Endothelial cell of umbilical vein (primary cell): ENCODE results near the gene IQCN. TPM values are rescaled to one million over a fixed set of nuclear protein-coding genes. Genes with fewer than 3 reads are reported as not detected.

ENCODE experiments used
- BruUV-seq: library from RNA; stranded (reverse); fragments of 400-500 nt; replicated peaks from 2 replicates; lab custom pipeline; 2021; lab: Mats Ljungman, UMichigan
- CTCF ChIA-PET: fragments of 300-600, 350-600 bp; sonication (Branson Sonifier 250); formaldehyde crosslinking; loops from one replicate; lab custom pipeline; 2021; ENCODE audit warnings: antibody characterized with exemption, inconsistent platforms; lab: Charles Lee
- POLR2A ChIA-PET: fragments of 300-600, 350-600 bp; sonication (Branson Sonifier 250); formaldehyde crosslinking; loops from one replicate; lab custom pipeline; 2021; ENCODE audit warnings: antibody characterized with exemption, inconsistent platforms; lab: Charles Lee
- DNase-seq: peaks from one replicate; pipeline ENCODE4 v3.0.0-alpha.2; 2011; ENCODE audit warnings: low read depth, low spot score
- FAIRE-seq: peaks from 2 replicates; lab custom pipeline; 2011; peaks lifted over from hg19 to GRCh38; lab: Jason Lieb, UNC
- H2AFZ ChIP-seq: 2 replicates; pipeline ENCODE4 v1.6.0; 2012; ENCODE audit warnings: low read depth, low read length, control low read depth, inconsistent platforms
- H3K27ac ChIP-seq: 2 replicates; pipeline ENCODE4 v1.5.1; 2011; ENCODE audit warnings: low read depth, mild to moderate bottlenecking, control low read depth, low read length, moderate library complexity; ENCODE audit not compliant: insufficient read depth
- H3K27me3 ChIP-seq, 2 experiments: 2 replicates each; pipeline versions ENCODE4 v1.6.0 to v1.6.1; 2011; ENCODE audit warnings: low read length in 2 of 2, mixed read lengths in 1 of 2; ENCODE audit not compliant: control insufficient read depth in 2 of 2, insufficient read depth in 2 of 2
- H3K36me3 ChIP-seq, 2 experiments: 2 replicates in 1 of 2; 3 replicates in 1 of 2; pipeline ENCODE4 v1.5.1; 2011; ENCODE audit warnings: low read length in 2 of 2, mild to moderate bottlenecking in 1 of 2, moderate library complexity in 1 of 2; ENCODE audit not compliant: control insufficient read depth in 2 of 2, insufficient read depth in 2 of 2; ENCODE audit errors: extremely low read depth in 1 of 2
- H3K4me1 ChIP-seq: 3 replicates; pipeline ENCODE4 v1.5.1; 2011; ENCODE audit warnings: mild to moderate bottlenecking, low read length; ENCODE audit not compliant: control insufficient read depth, insufficient read depth; ENCODE audit errors: extremely low read depth
- H3K4me2 ChIP-seq: 2 replicates; pipeline ENCODE4 v1.6.1; 2011; ENCODE audit warnings: low read length, control low read depth, mixed read lengths; ENCODE audit not compliant: insufficient read depth
- H3K4me3 ChIP-seq, 3 experiments: fragments of 200-600 bp in 1 of 3; sonication (generic), shearing (Covaris generic) in 1 of 3; replicated peaks in 1 of 3; 2 replicates each; pipeline ENCODE4 v1.5.1; 2011 to 2016; ENCODE audit warnings: control low read depth in 3 of 3, low read length in 3 of 3, mild to moderate bottlenecking in 2 of 3, inconsistent platforms in 1 of 3, low read depth in 1 of 3, moderate library complexity in 1 of 3; ENCODE audit not compliant: insufficient read depth in 1 of 3
- H3K79me2 ChIP-seq: 2 replicates; pipeline ENCODE4 v1.6.0; 2012; ENCODE audit warnings: low read length, inconsistent platforms; ENCODE audit not compliant: control insufficient read depth, insufficient read depth
- H3K9ac ChIP-seq: replicated peaks from 2 replicates; pipeline ENCODE3; 2011; ENCODE audit warnings: low read length, control low read depth; ENCODE audit not compliant: insufficient read depth; ENCODE audit errors: extremely low read depth
- H3K9me1 ChIP-seq: replicated peaks from 3 replicates; pipeline ENCODE4 v1.6.0; 2011; ENCODE audit warnings: mild to moderate bottlenecking, low read length; ENCODE audit not compliant: control insufficient read depth, insufficient read depth; ENCODE audit errors: extremely low read depth
- H3K9me3 ChIP-seq: replicated peaks from 2 replicates; pipeline ENCODE4 v1.5.1; 2012; ENCODE audit warnings: low read length, inconsistent platforms; ENCODE audit not compliant: control insufficient read depth, insufficient read depth
- H4K20me1 ChIP-seq: replicated peaks from 2 replicates; pipeline ENCODE3; 2011; ENCODE audit warnings: mild to moderate bottlenecking, low read length; ENCODE audit not compliant: control insufficient read depth, insufficient read depth; ENCODE audit errors: extremely low read depth
- CTCF ChIP-seq, 2 donors: IDR thresholded peaks; 1 replicate in 1 of 2; 2 replicates in 1 of 2; pipeline ENCODE4 v1.5.1; 2011; ENCODE audit warnings: low read length in 2 of 2, mild to moderate bottlenecking in 2 of 2, moderate library complexity in 2 of 2, control low read depth in 1 of 2, inconsistent platforms in 1 of 2, low read depth in 1 of 2; ENCODE audit not compliant: insufficient read depth in 1 of 2; ENCODE audit errors: extremely low read depth in 1 of 2
- EZH2 ChIP-seq: IDR thresholded peaks from 2 replicates; pipeline ENCODE4 v1.6.1; 2012; ENCODE audit warnings: borderline replicate concordance, low read depth, mild to moderate bottlenecking, moderate library complexity, low read length, inconsistent platforms; ENCODE audit not compliant: severe bottlenecking
- FOS ChIP-seq: IDR thresholded peaks from 2 replicates; pipeline ENCODE4 v1.6.1; 2011; ENCODE audit warnings: mild to moderate bottlenecking, low read length, moderate library complexity, borderline replicate concordance; ENCODE audit not compliant: insufficient read depth
- GATA2 ChIP-seq: IDR thresholded peaks from 2 replicates; pipeline ENCODE4 v1.7.0; 2011; ENCODE audit warnings: low read depth, mild to moderate bottlenecking, moderate library complexity, mixed read lengths, low read length; ENCODE audit not compliant: insufficient read length, insufficient read depth
- JUN ChIP-seq: IDR thresholded peaks from 2 replicates; pipeline ENCODE4 v1.6.1; 2011; ENCODE audit warnings: borderline replicate concordance, low read depth; ENCODE audit not compliant: insufficient read length, insufficient read depth
- MAX ChIP-seq: IDR thresholded peaks from 2 replicates; pipeline ENCODE4 v1.6.1; 2011; ENCODE audit not compliant: insufficient read depth, insufficient read length
- MYC ChIP-seq: IDR thresholded peaks from one replicate; pipeline ENCODE4 v1.6.1; 2011; ENCODE audit warnings: mild to moderate bottlenecking, low read depth, low read length
- POLR2A ChIP-seq: IDR thresholded peaks from 2 replicates; pipeline ENCODE4 v1.6.1; 2012; ENCODE audit warnings: low read depth, mild to moderate bottlenecking, control low read depth, low read length
- POLR2AphosphoS5 ChIP-seq: IDR thresholded peaks from 2 replicates; pipeline ENCODE4 v1.6.1; 2012; ENCODE audit warnings: low read depth, mild to moderate bottlenecking, control low read depth, low read length, moderate library complexity; ENCODE audit not compliant: insufficient read depth
- dilution Hi-C: fragments of 300-500 bp; cut with MboI; formaldehyde crosslinking; loops from one replicate; pipeline ENCODE4 v1.15.0; 2019; ENCODE audit warnings: low sequenced_read_pairs; ENCODE audit not compliant: extremely low pct_ligation_motif_present
- intact Hi-C: fragments of 100-400 bp; cut with micrococcal nuclease; formaldehyde crosslinking; loops from one replicate; pipeline ENCODE4 v1.10.0; 2022
- polyA plus RNA-seq, 4 experiments: library from polyadenylated mRNA; depleted of rRNA in 3 of 4; stranded (reverse) in 3 of 4; unstranded in 1 of 4; fragments of >200 nt; gene quantifications; 2 replicates each; pipeline versions ENCODE4 v1.2.1 to v1.2.3, GENCODE V29; 2011 to 2012; ENCODE audit warnings: missing spikeins in 1 of 4
- total RNA-seq: library from RNA; stranded (reverse); gene quantifications from 2 replicates; pipeline ENCODE4 v1.2.3, GENCODE V29; 2021

The IQCN gene
- total and polyA plus RNA-seq, 2 donors (not counting 3 experiments of a cell fraction or from before 2014, with no cell fraction given), result 1.5 to 3.0 TPM

- no peak overlapping the region for H3K4me2 ChIP-seq
- H2AFZ ChIP-seq, result no peak overlapping the region
- TF ChIP-seq JUN, result no peak
- TF ChIP-seq MAX, result no peak
- TF ChIP-seq CTCF (IDR thresholded peaks at IDR 0.05; ENCODE audit: extremely low read depth in 1 of 2, insufficient read depth in 1 of 2, low read depth in 1 of 2, low read length in 2 of 2), result no peak
- no peak for TF ChIP-seq MYC
- TF ChIP-seq FOS, result no peak
- TF ChIP-seq POLR2A, result no peak
- TF ChIP-seq GATA2, result no peak
- TF ChIP-seq EZH2, result no peak
- no peak for TF ChIP-seq POLR2AphosphoS5
- FAIRE-seq, result no peak
- no peaks in the 10 kb centered on the region for H3K4me1 ChIP-seq
- no peaks in the 10 kb centered on the region for H3K79me2 ChIP-seq
- dilution Hi-C loops (no loop called here), intact Hi-C loops (no loop called here)
- no peak for DNase-seq
- peaks cover 0 to 14% of the 10 kb centered on the region in 2 experiments for H3K36me3 ChIP-seq
- ChIA-PET CTCF (interaction anchor here (0.7 to 3.4 kb wide), 6 partner anchors 9 to 156 kb away, joined by 3 to 20 read pairs (median 4); no protein-coding TSS in a partner anchor), POLR2A (interaction anchor here (0.6 kb wide), 3 partner anchors 9 to 57 kb away, joined by 3 to 4 read pairs (median 4); no protein-coding TSS in a partner anchor)
- no peak overlapping the region for H3K9ac ChIP-seq
- H3K27ac ChIP-seq, result no peak overlapping the region
- no TSS peak for BruUV-seq
- H3K27me3 ChIP-seq, result no peaks in the 10 kb centered on the region
- no peaks in the 10 kb centered on the region for H4K20me1 ChIP-seq
- H3K4me3 ChIP-seq, result no peak overlapping the region
- no peaks in the 10 kb centered on the region for H3K9me3 ChIP-seq
- no peaks in the 10 kb centered on the region for H3K9me1 ChIP-seq
Measured at GRCh38 chr19:18269070-18269723, 5.1 kb downstream of the IQCN start.
